NOMO-1 treated with dmso at 0.1 percent for 144 hours (cell line): Measurements from ENCODE around the gene ANKRD34C.

Source experiments
- DNase-seq: peaks from one replicate; lab custom pipeline; 2025; ENCODE audit not compliant: unreplicated experiment; lab: John Stamatoyannopoulos, UW

ANKRD34C gene

DNA sequence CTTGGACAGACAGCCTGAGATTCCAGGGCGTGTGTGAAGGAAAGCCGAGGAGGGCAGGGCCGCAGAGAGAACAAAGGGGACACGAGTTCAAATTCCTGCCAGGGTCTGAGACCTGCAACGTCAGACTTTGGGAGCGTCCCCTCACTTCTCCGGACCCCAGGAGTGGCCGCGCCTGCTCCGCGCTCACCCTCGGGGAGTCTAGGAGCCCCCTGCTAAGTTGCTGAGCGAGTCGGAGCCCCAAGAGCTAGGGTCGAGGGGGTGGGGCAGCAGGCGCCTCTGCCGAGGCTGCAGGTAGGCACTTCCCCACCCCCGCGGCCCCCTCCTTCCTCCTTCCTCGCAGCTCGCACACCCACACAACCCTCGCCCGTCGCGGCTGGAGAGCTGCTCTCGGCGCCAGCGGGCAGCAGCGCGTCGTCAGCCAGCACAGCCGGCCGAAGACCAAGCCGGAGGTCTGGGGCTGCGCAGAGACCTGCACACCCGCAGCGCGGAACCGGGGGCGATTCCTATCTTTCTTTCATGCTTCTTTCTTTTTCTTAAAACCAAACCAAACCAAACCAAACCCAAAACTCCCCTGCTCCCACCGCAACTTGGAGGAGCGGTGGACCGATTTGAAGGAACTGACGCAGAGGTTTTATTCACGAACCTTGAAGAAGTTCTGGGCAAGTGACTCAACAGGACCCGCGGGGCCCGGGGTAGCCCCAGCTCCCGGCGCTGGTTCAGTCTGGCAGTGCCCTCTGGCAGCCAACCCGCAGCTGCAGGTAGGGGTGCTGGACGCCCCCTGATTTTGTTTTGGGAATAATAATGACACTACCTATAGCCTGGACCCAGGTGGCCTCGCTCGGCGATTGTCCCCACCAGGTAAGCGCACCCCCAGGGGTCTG, at the start of gene ANKRD34C:
ANKRD34C (plus strand) TSS at position 352 of the 881 bp plus-strand sequence. CDS start 10,563 bp downstream, outside the sequence.
- no peak for DNase-seq

DNA sequence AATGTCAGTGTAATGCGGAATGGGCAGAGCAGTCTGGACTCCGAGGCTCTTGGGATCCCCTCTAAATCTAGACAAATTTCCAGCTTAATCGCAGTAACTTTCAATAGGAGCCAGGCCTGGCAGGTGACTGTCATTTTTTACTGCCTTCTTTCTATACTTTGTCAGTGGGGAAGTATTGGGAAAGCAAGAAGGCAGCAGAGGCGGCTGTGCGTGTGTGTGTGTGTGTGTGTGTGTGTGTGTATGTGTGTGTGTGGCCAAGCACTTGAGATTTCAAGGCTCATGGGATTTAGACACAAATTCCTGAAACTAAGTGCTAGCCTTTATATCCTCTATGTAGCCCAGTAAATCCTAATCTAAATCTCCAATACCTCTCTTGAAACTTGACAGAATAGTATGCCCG, 49.3 kb upstream of the ANKRD34C start:
- no peak for DNase-seq

DNA sequence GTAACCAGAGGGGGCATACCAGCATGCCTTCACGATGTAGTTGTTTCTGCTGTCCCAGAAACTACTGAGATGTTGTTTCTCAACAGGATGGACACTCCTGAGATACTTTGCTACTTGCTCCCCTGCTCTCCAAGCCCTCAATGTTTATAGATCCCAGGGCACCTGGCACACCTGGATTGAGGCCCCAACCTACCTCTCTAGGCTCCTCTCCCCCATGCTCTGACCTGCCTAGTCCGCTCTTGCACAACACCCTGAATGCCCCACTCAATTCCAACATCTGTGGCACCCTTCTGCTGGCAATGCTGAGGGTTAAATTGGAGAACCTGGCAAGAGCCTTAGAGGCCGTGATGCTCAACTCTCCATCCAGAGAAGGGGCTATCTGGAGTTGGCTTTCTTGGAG, 42.5 kb upstream of the ANKRD34C start:
- DNase-seq, result no peak

DNA sequence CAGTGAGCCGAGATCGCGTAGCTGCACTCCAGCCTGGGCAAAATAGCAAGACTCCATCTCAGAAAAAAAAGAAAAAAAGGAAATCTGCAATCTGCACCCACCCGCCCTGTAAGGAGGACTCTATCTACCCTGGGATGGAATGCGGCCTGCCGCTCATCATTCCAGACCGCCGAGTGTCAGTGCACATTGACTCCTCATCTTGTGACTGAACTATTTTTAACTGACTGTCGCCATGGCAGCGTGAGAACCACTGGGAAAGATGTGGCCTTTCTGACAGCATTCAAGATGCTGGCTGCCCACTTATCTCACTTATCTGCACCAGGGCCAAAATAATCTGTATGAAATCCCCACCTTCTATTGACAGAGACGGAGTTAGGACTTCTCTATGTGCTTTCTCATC, 38.8 kb upstream of the ANKRD34C start:
- no peak for DNase-seq

DNA sequence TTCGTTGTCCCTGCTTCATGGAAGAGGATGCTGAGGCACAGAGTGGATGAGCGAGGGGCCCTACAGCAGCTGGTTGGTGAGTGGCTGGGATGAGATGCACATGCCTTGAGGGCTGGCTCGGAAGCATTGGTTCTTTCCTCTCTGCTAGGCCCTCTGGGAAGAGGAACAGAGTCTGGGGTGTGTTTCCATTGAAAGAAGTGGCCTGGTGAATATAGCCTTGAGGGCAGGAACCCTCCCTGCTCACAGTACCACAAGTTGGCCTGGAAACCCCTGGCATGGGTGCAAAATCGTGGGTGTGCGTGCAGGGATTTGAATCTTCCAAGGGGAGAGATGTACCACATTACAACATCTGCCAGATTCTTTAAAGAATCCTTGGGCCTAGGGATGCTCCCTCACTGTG, 37.6 kb upstream of the ANKRD34C start:
- no peak for DNase-seq

DNA sequence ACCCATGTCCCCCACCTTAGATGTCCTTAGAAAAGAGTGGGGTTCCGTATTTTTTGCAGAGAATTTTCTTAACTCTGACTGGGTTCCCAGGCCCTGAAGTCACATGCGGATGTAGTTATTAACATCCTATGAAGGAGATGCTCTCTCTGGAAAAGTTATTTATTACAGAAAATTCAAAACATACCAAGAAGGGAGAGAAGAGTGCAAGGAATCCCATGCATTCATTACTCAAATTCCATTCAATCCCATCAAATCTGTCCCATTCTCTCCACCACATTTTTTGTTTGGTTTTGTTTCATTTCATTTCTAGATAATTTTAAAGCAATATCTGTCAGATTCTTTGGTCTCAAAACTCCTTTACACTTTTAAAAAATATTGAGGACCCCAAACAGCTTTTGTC, 34.3 kb upstream of the ANKRD34C start:
- no peak for DNase-seq

DNA sequence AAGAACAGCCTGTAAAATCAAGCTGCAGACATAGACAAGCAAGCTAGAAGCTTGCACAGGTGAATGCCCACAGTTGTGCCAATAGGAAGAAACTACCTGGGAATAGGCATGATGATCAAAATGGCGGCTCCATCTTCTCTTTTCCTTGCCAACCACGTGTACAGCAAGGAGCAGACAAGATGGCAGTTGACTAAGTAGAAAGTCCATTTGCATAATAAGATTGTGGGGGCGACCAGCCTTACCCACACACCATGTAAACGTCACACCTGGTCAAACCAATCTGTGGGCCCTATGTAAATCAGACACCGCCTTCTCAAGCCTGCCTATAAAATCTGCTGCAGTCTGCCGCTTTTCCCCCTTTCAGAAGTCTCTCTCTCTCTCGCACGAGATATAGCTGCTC, 25.1 kb upstream of the ANKRD34C start:
- no peak for DNase-seq

DNA sequence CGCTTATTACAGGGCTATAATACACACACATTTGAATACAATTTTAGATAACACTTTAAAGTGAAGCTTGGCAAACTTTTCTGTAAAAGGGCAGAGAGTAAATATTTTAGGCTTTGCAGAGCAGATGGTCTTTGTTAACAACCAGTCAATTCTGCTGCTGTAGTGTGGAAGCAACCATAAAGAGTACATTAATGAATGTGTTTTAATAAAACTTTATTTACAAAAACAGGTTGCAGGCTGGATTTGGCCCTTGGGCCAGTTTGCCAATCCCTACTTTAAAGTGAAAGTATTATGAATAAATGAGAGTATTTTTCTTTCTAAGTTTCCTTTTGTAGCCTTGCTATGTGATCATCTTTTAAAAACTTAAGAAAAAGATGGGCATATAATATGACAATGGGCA, 20.7 kb upstream of the ANKRD34C start:
- DNase-seq, result no peak

DNA sequence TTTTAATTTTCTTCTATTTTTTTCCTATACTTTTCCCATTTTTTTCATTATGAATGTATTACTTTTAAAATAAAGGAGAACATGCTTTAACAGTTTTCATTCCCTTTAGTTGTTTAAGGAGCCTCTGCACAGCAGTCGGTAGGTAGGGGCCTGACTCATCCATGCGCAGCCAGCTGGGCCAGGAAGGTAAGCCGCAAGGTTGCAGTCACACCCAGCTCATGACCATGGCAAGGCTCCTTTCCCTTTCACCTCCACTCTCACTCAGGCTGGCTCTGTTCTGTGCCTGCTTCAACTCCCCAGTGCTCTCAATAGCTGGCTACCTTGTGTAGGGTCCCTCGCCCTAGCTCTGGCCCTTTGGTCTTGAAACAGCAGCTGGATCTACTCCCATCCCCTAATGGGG, 17.4 kb upstream of the ANKRD34C start:
- no peak for DNase-seq

DNA sequence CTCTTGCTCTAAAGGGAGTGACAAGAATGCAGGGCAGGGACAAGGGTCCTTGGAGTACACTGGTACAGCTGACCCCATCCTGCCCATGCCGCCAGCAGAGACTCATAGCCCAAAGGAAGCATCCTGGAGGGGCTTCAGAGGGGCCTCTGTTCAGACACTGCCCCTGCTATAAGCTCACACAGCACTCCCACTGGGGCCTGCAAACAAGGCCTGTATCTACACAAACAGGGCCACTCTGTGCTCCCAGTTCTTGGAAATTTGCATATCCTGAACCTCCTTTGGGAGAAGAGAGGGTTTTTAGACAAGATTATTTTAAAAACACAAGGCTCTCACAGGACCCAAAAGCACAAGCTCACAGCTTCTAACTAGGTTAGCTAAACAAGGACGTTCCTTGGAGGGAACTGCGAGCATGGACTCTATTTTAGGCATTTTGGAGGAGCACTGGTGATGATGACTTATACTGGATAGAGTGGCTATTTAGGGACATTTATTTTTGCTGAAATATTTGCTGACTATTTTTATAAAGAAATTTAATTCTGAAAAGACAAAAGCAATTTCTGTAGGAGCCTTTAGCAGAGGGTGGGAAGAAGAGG, 16.4 kb upstream of the ANKRD34C start:
- DNase-seq, result no peak

DNA sequence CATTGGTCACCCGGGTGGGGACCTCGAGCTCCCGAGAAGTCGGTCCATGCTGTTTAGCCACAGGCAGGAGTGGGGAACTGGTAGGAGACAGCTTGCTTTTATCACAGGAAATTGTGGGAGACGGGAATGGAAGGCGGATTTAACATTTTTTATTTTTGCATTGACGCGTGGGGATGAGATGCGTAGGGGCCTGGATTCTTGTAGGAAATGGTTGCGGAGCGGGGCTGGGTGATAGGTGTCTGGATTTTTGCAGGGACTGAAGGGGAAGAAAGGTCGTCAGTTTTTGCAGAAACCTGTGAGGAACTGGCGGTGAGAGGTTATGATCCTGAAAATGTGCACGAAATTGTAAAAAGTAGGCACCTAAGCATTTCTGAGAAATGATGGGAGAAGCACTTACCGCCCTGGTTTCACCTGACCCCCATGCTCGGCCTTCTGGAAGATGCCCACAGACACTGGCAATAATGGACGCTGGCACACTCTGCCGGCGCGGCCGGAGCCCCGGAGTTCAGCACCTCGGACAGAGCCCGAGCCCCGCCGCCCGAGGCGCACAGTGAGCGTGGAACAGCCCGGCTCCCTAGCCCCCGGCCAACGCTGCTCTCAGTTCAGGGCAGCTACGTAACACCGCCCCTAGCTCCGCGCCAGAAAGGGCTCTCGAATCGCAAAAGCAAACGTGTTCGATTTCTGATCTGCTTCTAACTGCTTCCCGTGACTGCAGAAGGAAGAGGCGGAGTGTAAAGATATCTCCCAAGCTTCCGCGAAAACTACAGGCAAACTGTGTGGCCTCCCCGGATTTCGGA, 928 bp downstream of the ANKRD34C start:
- DNase-seq, result no peak

DNA sequence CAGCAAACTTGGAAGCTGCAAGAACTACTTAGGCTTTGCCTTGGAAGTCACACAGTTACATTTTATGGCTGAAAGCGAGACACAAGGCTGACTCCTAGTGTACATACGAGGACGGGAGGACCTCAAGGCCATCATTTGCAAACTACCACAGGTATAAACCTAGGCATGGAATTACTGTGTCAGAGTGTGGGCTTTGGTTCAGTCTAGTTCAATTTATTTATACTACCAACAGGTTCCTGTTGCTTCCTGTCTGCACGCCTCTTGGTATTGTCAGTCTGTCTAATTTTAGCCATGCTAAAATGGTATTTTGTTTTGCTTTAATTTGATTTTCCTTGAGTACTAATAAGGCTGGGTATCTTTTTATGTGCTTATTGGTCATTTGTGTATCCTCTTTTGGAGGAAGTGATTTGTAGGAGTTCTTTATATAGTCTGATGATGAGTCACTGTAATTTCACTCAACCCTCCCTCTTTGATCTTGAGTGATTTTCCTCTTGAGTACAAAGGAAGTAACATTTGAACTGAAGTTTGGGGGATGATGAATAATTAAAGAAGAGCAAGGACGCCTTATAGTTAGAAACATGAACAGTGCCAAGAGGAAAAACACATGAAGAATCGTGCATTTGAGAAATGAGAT, 8.2 kb downstream of the ANKRD34C start:
- DNase-seq, result no peak

DNA sequence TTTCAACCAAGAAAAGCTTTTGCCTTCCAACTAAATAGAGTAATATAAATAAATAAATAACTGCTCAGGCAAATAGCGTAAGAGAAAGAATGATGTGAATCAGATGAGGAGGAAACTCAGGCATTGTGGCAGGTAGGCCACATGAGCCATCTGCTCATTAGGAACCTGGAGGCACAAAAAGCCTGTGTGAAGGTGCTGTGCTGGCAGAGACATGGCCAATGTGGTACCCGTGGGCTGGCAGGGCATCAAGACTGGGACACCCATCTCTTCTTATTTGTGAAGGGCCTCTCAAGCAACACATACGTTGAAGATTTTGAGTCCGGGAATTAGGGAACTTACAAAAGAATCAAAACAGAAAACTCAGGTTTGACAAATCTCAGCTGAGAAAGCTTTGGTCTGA, 9.5 kb downstream of the ANKRD34C start:
- no peak for DNase-seq

DNA sequence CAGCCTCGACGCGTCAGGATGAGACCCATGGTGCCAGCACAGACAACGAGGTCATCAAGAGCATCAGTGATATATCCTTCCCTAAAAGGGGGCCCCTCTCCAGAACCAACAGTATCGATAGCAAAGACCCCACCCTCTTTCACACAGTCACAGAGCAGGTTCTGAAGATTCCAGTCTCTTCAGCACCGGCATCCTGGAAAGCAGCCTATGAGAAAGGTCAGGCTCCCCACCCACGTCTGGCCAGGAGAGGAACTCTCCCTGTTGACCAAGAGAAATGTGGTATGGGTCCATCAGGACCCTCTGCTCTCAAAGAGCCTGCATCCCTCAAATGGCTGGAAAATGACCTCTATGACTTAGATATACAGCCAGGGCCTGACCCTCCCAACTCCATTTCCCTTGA, 11.6 kb downstream of the ANKRD34C start:
- no peak for DNase-seq

DNA sequence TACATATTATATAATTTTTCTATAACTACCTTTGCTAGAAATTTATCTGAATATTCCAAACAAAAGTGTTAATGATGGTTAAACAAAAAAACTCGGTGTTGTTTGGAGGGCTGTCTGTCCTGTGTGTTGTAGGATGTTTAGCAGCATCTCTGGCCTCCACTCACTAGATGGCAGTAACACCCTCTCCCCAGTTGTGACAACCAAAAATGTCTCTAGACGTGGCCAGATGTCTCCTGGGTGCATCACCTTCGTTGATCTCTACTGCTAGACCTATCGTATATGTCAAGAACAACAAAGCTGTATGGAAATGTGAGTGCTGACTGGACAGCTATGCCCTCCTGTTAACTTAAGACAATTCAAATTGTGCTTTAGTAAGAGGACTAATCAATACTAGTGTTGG, 14.1 kb downstream of the ANKRD34C start:
- DNase-seq, result no peak

DNA sequence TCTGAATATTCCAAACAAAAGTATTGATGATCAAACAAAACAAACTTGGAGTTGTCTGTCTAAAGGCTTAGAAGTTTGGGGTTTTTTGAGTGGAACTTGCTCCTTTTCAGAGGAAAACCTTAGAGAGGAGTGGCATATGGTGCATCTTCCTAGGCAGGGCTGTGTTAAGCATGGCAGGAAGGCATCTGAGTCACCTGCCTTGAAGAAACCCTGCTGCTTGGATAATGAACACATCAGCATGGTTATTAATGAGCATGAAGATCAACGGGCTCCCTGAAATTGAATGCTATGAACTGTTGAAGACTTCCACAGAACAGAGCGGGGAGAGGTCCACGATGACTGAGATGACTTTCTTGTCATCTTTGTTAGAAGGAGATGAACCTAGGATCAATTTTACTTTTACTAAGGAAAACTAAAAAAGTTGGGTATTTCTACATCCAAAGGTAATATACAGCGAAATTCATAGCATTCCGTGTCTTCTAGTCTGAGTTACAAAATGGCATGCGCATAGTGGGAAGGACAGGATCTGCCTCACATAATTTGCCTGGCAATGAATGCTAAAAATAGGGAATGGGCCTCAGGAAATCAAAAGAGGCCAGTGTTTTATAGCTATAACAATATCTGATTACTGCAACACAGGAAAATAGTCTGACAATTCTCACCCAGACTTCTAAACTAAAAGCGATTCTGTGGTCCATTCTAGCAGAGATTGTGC, 16.8 kb downstream of the ANKRD34C start:
- no peak for DNase-seq

DNA sequence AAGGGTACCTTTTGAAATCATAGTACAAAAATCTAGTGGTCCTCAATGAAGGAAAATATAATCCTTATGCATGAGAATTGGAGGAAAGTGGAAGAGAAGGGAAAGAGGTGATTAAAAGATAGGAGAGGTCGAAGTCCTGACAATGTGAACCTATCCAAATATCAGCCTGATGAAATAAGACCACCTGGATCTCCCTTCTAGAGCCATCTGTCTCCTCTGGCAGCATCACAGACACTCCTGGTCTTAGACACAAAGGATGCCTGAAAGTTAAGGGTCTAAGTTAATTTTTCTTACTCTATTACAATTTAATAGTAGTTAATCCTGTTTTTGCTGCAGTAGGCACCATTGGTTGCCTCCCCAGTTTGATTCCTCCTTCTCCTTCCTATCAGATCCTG, 17.3 kb downstream of the ANKRD34C start:
- no peak for DNase-seq

DNA sequence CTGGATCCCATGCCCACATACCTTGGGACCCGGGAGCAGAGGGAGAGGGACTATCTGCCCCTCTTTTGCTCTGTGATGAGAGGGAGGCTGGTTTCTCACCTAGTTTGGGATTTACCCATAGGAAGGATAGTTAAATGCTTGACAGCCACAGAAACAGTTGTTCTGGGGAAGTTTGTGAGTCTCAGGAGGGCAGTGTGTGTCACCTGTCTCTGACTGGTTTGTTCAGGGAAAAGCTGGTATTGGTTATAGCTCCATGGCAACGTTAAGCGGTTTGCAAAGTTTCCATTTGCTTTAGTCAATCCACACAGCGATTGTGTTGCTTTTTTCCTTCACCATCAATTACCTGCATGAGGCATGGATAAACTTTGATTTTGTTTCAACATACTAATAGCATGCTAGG, 24.7 kb downstream of the ANKRD34C start:
- no peak for DNase-seq

DNA sequence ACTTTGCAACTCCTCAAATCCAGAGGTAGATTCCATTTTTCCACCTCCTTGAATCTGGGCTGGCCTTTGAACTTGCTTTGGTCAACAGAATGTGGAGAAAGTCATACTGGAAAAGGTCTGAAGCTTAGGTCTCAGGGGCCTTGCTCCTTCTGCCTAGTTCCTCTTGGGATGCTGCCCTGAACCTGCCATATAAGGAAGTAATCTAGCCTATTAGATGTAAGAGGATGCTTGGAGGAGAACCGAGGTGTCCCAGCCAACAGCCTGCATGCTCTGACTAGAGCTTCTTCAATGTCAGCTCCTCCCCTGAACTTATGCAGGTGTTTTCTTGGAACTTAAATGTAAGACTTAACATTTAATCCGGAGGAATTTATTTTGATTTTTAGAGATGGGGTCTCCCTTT, 26.4 kb downstream of the ANKRD34C start:
- DNase-seq, result no peak

DNA sequence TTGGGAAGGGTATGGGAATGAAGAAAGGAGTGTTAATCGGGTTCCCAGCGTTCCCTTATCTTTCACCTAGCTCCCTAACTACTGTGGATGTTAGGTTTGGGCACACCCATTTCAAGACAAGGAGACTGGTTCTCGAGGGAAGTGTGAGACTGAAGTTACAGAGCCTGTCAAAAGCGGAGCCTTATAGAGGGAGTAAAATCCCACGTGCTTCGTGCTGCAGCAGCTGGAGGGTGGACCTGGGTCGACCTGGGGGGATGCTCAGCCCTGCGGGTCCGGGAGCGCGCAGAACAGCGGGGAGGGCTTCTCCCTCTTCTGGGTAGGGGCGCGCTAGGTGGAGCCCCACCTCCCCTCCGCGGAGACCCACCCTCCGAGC, 28.1 kb downstream of the ANKRD34C start:
- no peak for DNase-seq
